Mucosa of descending colon (tissue), 3 donors: Measurements from ENCODE around the gene MGAT3. TPM values are rescaled to one million over a fixed set of nuclear protein-coding genes. Genes with fewer than 3 reads are reported as not detected.

Source experiments
- ATAC-seq: fragments of 200-7000 bp; cut with Tn5 transposase; one replicate; pipeline ENCODE4 v1.9.1; 2020; ENCODE audit warnings: mild to moderate bottlenecking, moderate library complexity
- DNase-seq, 3 donors: peaks; one replicate each; pipeline ENCODE4 v3.0.0-alpha.2; 2020
- H3K36me3 ChIP-seq: fragments of 200-600 bp; one replicate; pipeline ENCODE4 v1.8.0; 2021; ENCODE audit warnings: low read depth, mild to moderate bottlenecking
- H3K4me1 ChIP-seq: fragments of 200-600 bp; one replicate; pipeline ENCODE4 v1.8.0; 2021; ENCODE audit warnings: low read depth, mild to moderate bottlenecking
- H3K4me3 ChIP-seq: fragments of 200-600 bp; one replicate; pipeline ENCODE4 v1.8.0; 2021; ENCODE audit warnings: mild to moderate bottlenecking
- H3K9me3 ChIP-seq: fragments of 200-600 bp; one replicate; pipeline ENCODE4 v1.8.0; 2021; ENCODE audit warnings: mild to moderate bottlenecking
- CTCF ChIP-seq: fragments of 200-600 bp; IDR thresholded peaks from one replicate; pipeline ENCODE4 v1.8.0; 2022; ENCODE audit warnings: antibody characterized with exemption, mild to moderate bottlenecking
- intact Hi-C, 2 donors: fragments of 100-400 bp; cut with DNase I in 1 of 2; cut with micrococcal nuclease in 1 of 2; formaldehyde crosslinking; loops; one replicate each; pipeline versions ENCODE4 v1.11.0 to v1.11.1; 2022; cut with DNase I, micrococcal nuclease
- total RNA-seq, 3 donors: library from RNA; stranded (reverse); fragmentation: NEBNext Ultra II Directional in 2 of 3; extraction: Animal tissue kit (Norgen Biotek cat#: 25700) in 2 of 3; gene quantifications; one replicate each; pipeline versions ENCODE4 v1.2.1 to v1.2.4, GENCODE V29; 2021 to 2023
- donor health status: DM: no; HTN: no; CAD: no; lungs with moderate emphysema.
- donor health status: DM: no; HTN: no; CAD: no.
- donor health status: DM: no; HTN: yes; CAD: no.

MGAT3 gene
- total RNA-seq, 3 donors from 2014 or later, result 5.1 to 8.5 (median 6.5) TPM

GRCh38 chr22:39530692-39531331, 74.0 kb downstream of the MGAT3 start:
- no peaks in the 10 kb centered on the region for H3K36me3 ChIP-seq
- no peaks in the 10 kb centered on the region for H3K9me3 ChIP-seq
- intact Hi-C loops, result loop anchor here in 1 of 2 donors (10.0 kb wide), 1 partner anchor 814 kb away; the partner anchor contains the start of gene ADSL
- no peak overlapping the region for H3K4me3 ChIP-seq
- ATAC-seq (no peak), DNase-seq (peak in 1 of 3 donors; percentile 52)
- TF ChIP-seq CTCF, result no peak
- H3K4me1 ChIP-seq, result peaks cover 57% of the 10 kb centered on the region

GRCh38 chr22:39532215-39533073, 75.6 kb downstream of the MGAT3 start, which contains the start of gene RPS19BP1:
RPS19BP1 (minus strand) TSS chr22:39532748; CDS start chr22:39532738, 10 bp downstream.
- peak within 1 kb of the TSS; percentile 86 for H3K4me3 ChIP-seq
- intact Hi-C loops, result loop anchor here in 1 of 2 donors (10.0 kb wide), 1 partner anchor 812 kb away; the partner anchor contains the start of gene ADSL
- H3K9me3 ChIP-seq, result no peaks in the 10 kb centered on the region

GRCh38 chr22:39534092-39534506, 77.3 kb downstream of the MGAT3 start:
- no peak for ATAC-seq
- Histone ChIP-seq H3K4me1 (peaks cover 35% of the 10 kb centered on the region), H3K9me3 (no peaks in the 10 kb centered on the region), H3K4me3 (no peak overlapping the region), H3K36me3 (no peaks in the 10 kb centered on the region)
- no peak for TF ChIP-seq CTCF
- peak in 2 of 3 donors; percentile 48 to 65 for DNase-seq
- intact Hi-C loops, result loop anchor here in 1 of 2 donors (10.0 kb wide), 1 partner anchor 811 kb away; the partner anchor contains the start of gene ADSL

More at GRCh38 chr22:39532215-39533073, 75.6 kb downstream of the MGAT3 start, which contains the start of gene RPS19BP1:
- ATAC-seq (peak; percentile 84), DNase-seq (peak; percentile 99 to 100 (median 100))
- Histone ChIP-seq H3K4me1 (peaks cover 52% of the 10 kb centered on the region), H3K36me3 (no peaks in the 10 kb centered on the region)
- peak; percentile 15 for TF ChIP-seq CTCF

GRCh38 chr22:39534591-39535356, 78.0 kb downstream of the MGAT3 start:
- DNase-seq (peak; percentile 86 to 96 (median 89)), ATAC-seq (peak; percentile 45)
- intact Hi-C loops, result loop anchor here (5.0 to 10.0 kb wide), 3 partner anchors 488 to 810 kb away; partner anchors contain the start of gene ADSL (in 1 of the 2)
- peaks cover 28% of the 10 kb centered on the region for H3K4me1 ChIP-seq
- H3K36me3 ChIP-seq, result no peaks in the 10 kb centered on the region
- TF ChIP-seq CTCF, result peak; percentile 81
- no peak overlapping the region for H3K4me3 ChIP-seq
- no peaks in the 10 kb centered on the region for H3K9me3 ChIP-seq

- Histone ChIP-seq H3K36me3 (no peaks in the 10 kb centered on the region), H3K9me3 (no peaks in the 10 kb centered on the region), H3K4me3 (no peak overlapping the region), H3K4me1 (peaks cover 23% of the 10 kb centered on the region)
- intact Hi-C loops, result loop anchor here (5.0 to 10.0 kb wide), 3 partner anchors 487 to 809 kb away; partner anchors contain the start of gene ADSL (in 1 of the 2)
- TF ChIP-seq CTCF, result no peak
- DNase-seq, result no peak
- ATAC-seq, result no peak
Observed at GRCh38 chr22:39535357-39535725, 78.5 kb downstream of the MGAT3 start.
